ENCODE data around the gene TTC19.

GRCh38 chr17:16002708-16003260 is 3.2 kb downstream of the TTC19 start:
- no peak for TF ChIP-seq CTCF (IDR thresholded peaks at IDR 0.05; ENCODE audit: poor library complexity)
- TF ChIP-seq EZH2 (IDR thresholded peaks at IDR 0.05; ENCODE audit: borderline replicate concordance) = no peak
